Right kidney (tissue), 1 donor: ENCODE results near the gene ATAD3A.

Experiments used
- DNase-seq: peaks from one replicate; pipeline ENCODE4 v3.0.0-alpha.2; 2016

Gene ATAD3A

GRCh38 chr1:1539310-1540089, 27.5 kb downstream of the ATAD3A start:
- DNase-seq = peak; percentile 50

GRCh38 chr1:1540090-1540817, 28.3 kb downstream of the ATAD3A start, which contains the start of gene TMEM240:
Gene TMEM240 (minus strand): TSS chr1:1540624. CDS start chr1:1540346, 278 bp downstream.
- no peak for DNase-seq

DNA sequence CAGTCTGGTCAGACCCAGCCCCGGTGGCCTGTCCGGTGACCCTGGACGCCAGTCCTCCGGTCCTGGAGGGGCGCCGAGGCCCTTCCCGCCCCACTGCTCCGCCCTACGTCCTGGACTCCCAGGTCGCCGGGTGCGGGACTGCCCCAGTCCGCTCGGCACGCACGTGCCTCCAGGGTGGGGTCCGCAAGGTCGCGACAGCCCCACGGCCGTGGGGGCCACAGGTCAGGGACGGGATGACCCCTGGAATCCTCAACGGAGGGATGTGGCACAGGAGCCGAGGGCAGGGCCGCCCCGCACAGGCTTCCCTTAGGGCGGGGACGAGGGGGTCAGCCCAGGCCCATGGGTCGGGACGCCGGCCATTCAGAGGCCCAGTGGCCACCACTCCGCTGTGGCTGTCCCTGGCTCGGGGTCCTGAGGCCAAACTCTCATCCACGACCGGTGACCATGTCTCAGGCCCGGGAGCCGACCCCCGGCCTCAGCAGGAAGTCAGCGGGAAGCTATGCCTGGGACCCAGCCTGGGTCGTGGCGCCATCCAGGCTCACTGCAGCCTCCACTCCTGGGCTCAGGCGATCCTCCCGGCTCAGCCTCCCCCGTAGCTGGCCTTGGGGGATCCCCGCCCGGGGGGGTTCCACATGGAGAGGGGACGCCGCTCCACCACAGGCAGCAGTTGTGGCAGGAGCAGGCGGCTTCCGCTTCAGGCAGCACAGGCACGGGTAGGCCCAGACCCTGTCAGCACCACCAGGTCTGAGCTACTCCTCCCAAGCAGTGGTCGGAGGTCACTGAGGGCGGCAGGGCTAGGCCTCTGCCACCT, 29.1 kb downstream of the ATAD3A start:
- peak; percentile 70 for DNase-seq

GRCh38 chr1:1541956-1542765, 30.2 kb downstream of the ATAD3A start:
- no peak for DNase-seq

- DNase-seq = no peak
Observed at GRCh38 chr1:1542766-1543705, 31.1 kb downstream of the ATAD3A start.

- DNase-seq = no peak
Observed at GRCh38 chr1:1543706-1544099, 31.7 kb downstream of the ATAD3A start.

DNA sequence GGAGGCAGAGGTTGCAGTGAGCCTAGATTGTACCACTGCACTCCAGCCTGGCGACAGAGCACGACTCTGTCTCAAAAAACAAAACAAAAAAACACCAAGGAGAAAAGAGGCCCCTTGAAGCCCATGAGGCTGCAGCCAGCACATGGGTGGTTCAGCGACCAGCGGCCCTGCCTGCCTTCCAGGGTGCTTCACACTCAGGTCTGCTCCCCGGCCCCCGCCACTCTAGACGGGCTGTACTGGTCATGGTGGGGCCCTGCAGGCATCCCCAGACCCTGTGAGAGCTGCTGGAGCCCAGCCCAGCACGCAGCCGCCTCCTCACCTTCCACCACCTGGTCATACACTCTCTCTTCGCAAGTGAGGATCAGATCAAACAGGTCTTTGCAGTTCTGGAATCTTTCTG, 32.6 kb downstream of the ATAD3A start:
- DNase-seq = no peak

DNA sequence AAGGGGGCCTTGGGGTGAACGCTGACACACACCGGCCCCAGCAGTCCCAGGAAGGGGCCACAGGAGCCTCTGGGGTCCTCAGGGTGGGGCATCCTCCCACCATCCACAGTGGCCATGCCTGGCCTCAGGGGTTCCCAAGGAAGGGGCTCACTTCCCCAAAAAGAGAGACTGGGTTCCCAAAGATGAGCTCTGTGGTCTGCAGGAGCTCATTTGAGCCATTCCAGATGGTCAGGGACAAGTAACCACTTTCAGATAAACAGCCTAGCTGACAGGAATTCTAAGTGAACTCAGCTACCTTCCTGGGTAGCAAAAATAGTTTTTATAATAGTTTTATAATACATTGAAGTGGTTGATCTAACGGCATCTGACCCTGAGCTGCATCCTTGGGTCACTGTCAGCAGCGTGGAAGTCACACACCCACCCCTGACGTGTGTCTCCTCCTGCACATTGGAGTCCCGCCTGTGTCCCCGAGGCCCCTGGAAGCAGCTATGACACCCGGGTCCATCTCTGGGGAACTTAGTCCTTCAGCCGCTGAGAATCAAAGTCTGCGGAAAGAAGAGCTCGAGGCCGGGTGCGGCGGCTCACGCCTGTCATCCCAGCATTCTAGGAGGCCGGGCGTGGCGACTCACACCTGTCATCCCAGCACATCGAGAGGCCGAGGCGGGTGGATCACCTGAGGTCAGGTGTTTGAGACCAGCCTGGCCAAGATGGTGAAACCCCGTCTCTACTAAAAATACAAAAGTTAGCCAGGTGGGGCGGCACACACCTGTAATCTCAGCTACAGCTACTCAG, 34.2 kb downstream of the ATAD3A start:
- DNase-seq = no peak

DNA sequence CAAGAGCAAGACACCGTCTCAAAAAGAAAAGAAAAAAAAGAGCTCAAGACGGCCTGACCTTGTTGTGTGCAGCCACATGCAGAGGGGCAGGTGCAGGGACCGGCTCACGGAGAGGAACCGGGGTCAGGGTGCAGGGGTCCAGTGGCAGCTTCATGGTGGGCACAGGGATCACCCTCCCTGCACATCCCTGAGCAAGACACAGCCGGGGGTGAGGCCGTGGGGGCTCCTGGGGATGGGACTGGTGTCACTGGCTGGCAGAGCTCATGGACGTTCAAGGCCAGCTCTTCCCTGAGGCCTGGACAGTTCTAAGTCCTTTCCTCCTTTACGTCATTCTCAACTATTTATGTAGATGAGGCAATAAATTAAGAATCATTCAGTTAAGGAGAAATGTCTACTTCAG, 35.0 kb downstream of the ATAD3A start:
- DNase-seq = no peak

DNA sequence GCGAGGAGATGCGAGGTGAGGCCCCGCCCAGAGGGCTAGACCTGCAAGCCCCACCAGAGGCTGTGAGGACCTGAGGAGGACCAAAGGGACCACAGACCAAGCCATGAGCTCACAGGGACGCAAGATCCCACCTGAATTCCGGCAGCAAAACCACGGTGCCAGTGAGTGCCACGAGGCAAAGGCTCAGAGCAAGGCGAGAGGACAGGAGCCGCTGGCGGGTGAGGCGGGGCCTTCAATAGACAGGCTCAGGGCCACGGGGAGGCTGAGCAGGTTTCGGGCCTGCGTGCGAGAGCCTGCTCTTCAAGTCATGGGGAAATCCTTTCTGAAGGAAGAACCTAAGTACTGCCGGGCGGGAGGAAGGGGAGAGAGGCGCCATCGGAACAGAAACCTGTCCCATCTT, 35.5 kb downstream of the ATAD3A start:
- no peak for DNase-seq

DNA sequence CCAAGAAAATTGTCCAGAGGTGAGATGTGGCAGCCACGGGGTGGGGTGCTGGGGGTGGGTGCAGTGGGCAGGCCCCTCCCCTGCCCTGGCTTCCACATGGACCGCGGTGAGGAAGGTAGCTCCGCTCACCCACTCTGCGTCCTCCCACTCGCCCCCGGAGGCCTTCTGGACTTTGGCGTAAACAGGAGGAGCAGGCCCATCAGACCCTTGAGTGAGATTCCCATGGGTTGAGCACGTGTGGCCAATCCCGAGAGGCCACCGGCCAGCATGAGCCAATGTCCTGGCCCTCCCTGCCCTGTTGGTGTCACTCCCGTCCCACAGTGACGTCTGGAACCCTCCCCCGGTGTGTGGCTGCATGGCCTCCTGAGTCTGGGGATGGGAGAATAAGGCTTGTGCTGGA, 36.6 kb downstream of the ATAD3A start:
- DNase-seq = no peak

GRCh38 chr1:1550087-1550486, 38.1 kb downstream of the ATAD3A start:
- no peak for DNase-seq

DNA sequence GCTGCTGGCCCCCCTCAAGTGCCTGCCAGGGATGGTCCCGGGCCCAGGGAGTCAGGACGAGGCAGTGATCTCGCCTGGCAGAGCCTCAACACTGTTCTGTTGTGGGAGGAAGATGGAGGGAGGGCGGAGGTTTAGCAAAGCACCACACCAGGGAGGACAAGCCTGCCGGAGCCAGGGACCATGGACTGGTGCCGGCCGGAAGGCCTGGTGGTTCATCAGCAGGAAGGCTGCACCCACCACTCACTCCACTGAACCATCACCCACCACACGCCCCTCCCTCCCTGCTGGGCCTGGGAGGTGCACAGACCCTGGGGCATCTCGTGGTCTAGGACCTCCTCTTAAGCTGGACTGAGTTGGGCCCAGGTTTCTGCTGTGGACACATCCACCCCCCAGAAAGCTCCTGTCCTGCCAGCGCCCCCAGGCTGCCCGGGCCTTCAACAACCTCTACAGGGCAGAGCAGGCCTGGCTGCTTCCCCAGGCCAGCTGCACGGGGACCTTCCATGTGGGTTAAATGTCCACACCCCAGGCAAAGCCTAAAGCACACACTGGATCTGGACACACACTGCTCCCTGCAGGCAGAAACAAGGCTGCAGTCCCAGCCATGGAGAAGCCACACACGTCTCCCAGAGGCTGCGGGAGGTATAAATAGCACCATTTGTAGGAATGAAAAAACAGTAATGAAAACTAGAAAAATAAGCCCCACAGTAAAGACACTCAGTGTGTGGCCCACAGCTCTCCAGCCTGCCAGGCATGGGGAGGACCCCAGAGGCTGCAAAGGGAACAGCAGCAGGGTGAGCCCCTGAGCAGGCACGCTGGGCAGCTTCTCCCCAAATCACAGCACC, 38.9 kb downstream of the ATAD3A start:
- no peak for DNase-seq

DNA sequence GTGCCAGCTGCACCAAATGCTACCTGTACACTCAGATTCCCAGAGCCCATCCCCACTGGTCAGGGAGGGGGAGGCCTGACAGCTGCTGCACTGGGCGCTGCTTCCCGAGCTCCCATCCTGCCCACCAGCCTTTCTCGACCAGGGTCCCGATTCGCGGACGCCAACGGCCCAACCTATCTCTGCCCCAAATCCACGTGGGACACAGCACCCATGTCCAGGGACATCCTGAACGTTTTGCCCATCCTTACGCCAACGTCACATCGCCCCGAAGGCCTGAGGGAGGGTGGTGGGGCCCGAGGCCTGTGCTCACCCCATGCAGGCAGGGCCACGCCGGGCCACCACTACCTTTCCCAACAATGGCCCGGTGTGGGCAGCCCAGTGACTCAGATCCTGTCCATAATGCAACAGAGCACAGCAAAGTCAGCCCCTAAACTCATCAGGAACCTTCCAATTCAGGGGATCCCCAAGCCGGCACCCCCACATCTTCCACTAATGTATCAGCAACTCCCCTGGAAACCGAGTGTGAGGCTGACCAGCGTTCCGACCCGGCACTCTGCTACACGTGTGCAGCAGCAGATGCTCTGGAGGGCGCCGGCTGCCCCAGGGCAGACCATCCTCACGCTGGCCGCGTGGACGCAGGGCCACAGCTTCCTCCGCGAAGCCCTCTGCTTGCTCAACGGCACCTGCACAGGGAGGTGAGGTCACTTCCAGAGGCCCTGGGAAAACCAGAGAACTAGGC, 39.7 kb downstream of the ATAD3A start:
- no peak for DNase-seq

DNA sequence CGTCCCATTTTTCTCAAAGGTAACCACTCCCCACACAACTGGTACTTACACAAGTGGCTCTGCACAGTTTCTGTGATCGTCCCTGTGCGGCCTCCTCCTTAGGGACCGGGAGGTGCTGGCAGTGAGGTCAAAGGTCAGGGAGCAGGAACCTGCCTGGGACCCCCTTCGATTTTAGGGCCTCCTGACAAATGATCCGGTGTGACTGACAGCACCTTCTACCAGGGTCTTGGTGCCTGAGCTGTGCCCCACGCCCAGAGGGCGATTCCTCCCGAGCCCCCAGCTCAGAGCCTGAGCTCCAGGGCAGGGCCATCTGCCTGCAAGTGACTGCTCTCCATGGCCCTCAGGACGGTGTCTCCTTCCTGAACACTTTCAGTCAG, 40.3 kb downstream of the ATAD3A start:
- no peak for DNase-seq

- DNase-seq = no peak
Observed at GRCh38 chr1:1553821-1554494, 42.0 kb downstream of the ATAD3A start.

DNA sequence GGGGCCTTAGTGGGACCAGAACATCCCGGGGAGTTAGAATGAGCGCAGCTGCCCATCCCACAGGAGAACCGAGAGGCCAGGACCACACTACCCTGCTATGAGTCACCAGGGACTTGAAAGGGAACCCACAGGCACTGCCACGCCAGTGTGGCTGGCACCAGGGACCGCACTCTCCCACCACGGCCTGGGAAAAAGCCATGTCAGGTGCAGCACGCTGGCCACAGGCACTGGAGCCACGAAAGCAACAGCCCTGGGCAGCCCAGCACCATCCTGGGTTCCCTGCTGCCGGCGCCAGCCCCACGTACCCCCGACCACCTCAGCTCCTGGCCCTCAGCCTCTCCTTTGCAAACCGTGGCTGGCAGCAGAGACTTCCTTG, 42.6 kb downstream of the ATAD3A start:
- DNase-seq = no peak
